22Rv1 (cell line): ENCODE results near the gene RPS6KA6.

Experiments
- CTCF ChIP-seq: fragments of 450-650 bp; IDR thresholded peaks from 2 replicates; pipeline ENCODE4 v1.5.1; 2017; ENCODE audit warnings: mild to moderate bottlenecking
- ZFX ChIP-seq: fragments of 450-650 bp; IDR thresholded peaks from 2 replicates; pipeline ENCODE4 v1.6.1; 2017; ENCODE audit warnings: antibody characterized with exemption, borderline replicate concordance

- TF ChIP-seq CTCF, result no peak
- no peak for TF ChIP-seq ZFX
Measured at GRCh38 chrX:84224741-84225140, 36.7 kb upstream of the RPS6KA6 start.
